ENCODE data around the gene ELL2. TPM values are rescaled to one million over a fixed set of nuclear protein-coding genes. Genes with fewer than 3 reads are reported as not detected.

The ELL2 gene
- total RNA-seq, 3 donors from 2014 or later (not counting 1 experiment from before 2014, with no cell fraction given): 52.8 to 78.2 (median 69.4) TPM

DNA sequence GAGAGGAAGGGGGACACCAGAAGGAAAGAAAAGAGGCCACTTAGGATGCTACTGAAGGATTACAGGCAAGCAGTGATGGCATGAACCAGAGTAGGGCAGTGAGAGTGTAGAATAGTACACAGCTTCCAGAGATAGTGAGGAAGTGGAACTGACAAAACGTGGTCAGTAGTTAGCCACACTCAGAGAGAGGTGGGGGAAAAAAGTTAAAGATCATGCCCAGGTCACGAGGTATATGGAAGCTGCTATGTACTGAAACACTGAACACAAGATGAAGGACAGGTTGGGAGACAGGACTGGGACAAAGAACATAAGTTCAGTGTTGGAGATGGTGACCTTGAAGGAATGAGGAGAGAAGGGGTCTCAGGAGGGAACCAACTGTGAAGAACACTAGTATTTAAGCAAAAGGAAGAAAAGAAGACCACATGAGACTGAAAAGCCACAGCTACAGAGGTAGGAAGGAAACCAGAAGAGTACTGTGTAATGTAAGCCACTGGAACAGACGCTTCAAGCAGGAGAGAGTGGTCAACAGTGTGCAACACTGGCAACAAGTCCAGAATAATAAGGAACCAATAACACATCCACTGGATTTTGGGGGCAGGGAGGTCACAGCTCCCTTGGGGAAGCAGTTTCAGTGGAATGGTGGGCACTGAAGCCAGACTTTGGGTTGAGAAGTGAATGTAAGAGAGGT is 45.5 kb downstream of the ELL2 start:
- Mint-ChIP-seq H3K36me3 (no peaks in the 10 kb centered on the region), H3K4me3 (peak overlapping the region; percentile 26), H3K9me3 (no peaks in the 10 kb centered on the region), H3K4me1 (peaks cover 21 to 27% of the 10 kb centered on the region in 2 donors), H3K27me3 (ENCODE audit: low read depth in 2 of 2) (no peaks in the 10 kb centered on the region), H3K27ac (peak overlapping the region in 1 of 2 donors; percentile 70)
- H3K27ac ChIP-seq (ENCODE audit: low read length): no peak overlapping the region
- peaks cover 8% of the 10 kb centered on the region for H3K4me1 ChIP-seq (ENCODE audit: control insufficient read depth, insufficient read depth, low read length)
- ATAC-seq (peak; percentile 65 to 76 (median 73)), DNase-seq (no peak)
- intact Hi-C loops (cut with micrococcal nuclease): no loop called here
- no peak overlapping the region for H3K4me3 ChIP-seq (ENCODE audit: low read length)
- TF ChIP-seq, protein P1, sequence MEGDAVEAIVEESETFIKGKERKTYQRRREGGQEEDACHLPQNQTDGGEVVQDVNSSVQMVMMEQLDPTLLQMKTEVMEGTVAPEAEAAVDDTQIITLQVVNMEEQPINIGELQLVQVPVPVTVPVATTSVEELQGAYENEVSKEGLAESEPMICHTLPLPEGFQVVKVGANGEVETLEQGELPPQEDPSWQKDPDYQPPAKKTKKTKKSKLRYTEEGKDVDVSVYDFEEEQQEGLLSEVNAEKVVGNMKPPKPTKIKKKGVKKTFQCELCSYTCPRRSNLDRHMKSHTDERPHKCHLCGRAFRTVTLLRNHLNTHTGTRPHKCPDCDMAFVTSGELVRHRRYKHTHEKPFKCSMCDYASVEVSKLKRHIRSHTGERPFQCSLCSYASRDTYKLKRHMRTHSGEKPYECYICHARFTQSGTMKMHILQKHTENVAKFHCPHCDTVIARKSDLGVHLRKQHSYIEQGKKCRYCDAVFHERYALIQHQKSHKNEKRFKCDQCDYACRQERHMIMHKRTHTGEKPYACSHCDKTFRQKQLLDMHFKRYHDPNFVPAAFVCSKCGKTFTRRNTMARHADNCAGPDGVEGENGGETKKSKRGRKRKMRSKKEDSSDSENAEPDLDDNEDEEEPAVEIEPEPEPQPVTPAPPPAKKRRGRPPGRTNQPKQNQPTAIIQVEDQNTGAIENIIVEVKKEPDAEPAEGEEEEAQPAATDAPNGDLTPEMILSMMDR (IDR thresholded peaks at IDR 0.05): no peak
- H3K36me3 ChIP-seq (ENCODE audit: control insufficient read depth, insufficient read depth, low read length): no peaks in the 10 kb centered on the region
- H3K9me3 ChIP-seq (ENCODE audit: control insufficient read depth, insufficient read depth, low read length): no peaks in the 10 kb centered on the region
- WGBS (ENCODE audit: insufficient coverage): 11% methylated on average over 3 of the region's 3 CpGs
- H3K27me3 ChIP-seq (ENCODE audit: control insufficient read depth, insufficient read depth, low read length): no peaks in the 10 kb centered on the region

DNA sequence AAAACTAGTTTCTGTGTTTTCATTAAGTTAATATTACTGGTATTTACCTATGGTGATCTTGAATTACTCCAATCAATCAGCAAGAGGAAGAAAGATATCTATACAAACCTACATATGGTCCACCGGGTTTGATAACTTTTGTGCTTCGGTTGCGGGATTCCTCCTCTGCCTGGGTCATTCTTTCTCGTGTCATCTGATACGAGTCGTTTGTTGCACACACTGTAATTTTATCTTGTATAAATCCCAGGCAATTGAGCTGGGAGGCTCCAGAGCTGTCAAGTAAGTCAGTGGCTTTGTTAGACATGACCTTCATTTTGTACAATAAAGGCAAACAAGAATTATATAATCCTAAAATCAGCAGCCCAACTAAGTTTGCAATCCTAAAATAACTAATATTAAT is 48.0 kb downstream of the ELL2 start:
- intact Hi-C loops (cut with micrococcal nuclease): no loop called here
- H3K36me3 Mint-ChIP-seq: no peaks in the 10 kb centered on the region
- Histone ChIP-seq H3K4me3 (ENCODE audit: low read length) (no peak overlapping the region), H3K27me3 (ENCODE audit: control insufficient read depth, insufficient read depth, low read length) (no peaks in the 10 kb centered on the region), H3K36me3 (ENCODE audit: control insufficient read depth, insufficient read depth, low read length) (no peaks in the 10 kb centered on the region), H3K4me1 (ENCODE audit: control insufficient read depth, insufficient read depth, low read length) (peaks cover 8% of the 10 kb centered on the region), H3K9me3 (ENCODE audit: control insufficient read depth, insufficient read depth, low read length) (no peaks in the 10 kb centered on the region), H3K27ac (ENCODE audit: low read length) (no peak overlapping the region)
- no peak overlapping the region for H3K4me3 Mint-ChIP-seq
- H3K4me1 Mint-ChIP-seq: peaks cover 21 to 34% of the 10 kb centered on the region in 2 donors
- no peak overlapping the region for H3K27ac Mint-ChIP-seq
- no peak for DNase-seq
- TF ChIP-seq, protein P1 (IDR thresholded peaks at IDR 0.05): no peak
- no peak for ATAC-seq
- no peaks in the 10 kb centered on the region for H3K9me3 Mint-ChIP-seq
- H3K27me3 Mint-ChIP-seq (ENCODE audit: low read depth in 2 of 2): no peaks in the 10 kb centered on the region
- WGBS (ENCODE audit: insufficient coverage): over 99% methylated on average over 6 of the region's 6 CpGs

DNA sequence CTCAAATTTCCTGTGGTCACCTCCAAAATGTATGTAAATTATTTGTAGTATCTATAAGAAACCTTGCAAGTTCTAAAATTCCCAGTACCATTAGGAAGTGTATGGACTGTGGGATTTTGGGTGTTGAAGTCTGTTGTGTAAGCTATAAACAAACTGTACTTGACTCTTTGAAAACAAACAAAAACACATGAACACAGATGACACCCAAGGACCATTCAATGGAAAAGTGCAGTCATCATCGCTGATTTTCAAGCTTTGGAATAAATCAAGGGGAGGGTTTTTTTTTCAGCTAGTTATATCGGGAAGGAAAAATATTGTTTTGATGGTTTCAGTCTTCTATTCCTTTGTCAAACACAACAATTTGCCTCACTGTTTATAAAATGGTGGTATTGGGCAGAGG is 49.6 kb downstream of the ELL2 start:
- TF ChIP-seq, protein P1 (IDR thresholded peaks at IDR 0.05): no peak
- no CpG with 5 or more reads among the region's 2 CpGs for WGBS (ENCODE audit: insufficient coverage)
- H3K9me3 ChIP-seq (ENCODE audit: control insufficient read depth, insufficient read depth, low read length): no peaks in the 10 kb centered on the region
- no peak overlapping the region for H3K4me3 Mint-ChIP-seq
- no peak for ATAC-seq
- no peaks in the 10 kb centered on the region for H3K27me3 Mint-ChIP-seq (ENCODE audit: low read depth in 2 of 2)
- H3K36me3 Mint-ChIP-seq: no peaks in the 10 kb centered on the region
- no peaks in the 10 kb centered on the region for H3K36me3 ChIP-seq (ENCODE audit: control insufficient read depth, insufficient read depth, low read length)
- no peak overlapping the region for H3K27ac ChIP-seq (ENCODE audit: low read length)
- DNase-seq: no peak
- no peak overlapping the region for H3K27ac Mint-ChIP-seq
- peaks cover 16% of the 10 kb centered on the region for H3K4me1 ChIP-seq (ENCODE audit: control insufficient read depth, insufficient read depth, low read length)
- H3K4me3 ChIP-seq (ENCODE audit: low read length): no peak overlapping the region
- peaks cover 34 to 45% of the 10 kb centered on the region in 2 donors for H3K4me1 Mint-ChIP-seq
- no peaks in the 10 kb centered on the region for H3K9me3 Mint-ChIP-seq
- no peaks in the 10 kb centered on the region for H3K27me3 ChIP-seq (ENCODE audit: control insufficient read depth, insufficient read depth, low read length)
- intact Hi-C loops (cut with micrococcal nuclease): no loop called here

DNA sequence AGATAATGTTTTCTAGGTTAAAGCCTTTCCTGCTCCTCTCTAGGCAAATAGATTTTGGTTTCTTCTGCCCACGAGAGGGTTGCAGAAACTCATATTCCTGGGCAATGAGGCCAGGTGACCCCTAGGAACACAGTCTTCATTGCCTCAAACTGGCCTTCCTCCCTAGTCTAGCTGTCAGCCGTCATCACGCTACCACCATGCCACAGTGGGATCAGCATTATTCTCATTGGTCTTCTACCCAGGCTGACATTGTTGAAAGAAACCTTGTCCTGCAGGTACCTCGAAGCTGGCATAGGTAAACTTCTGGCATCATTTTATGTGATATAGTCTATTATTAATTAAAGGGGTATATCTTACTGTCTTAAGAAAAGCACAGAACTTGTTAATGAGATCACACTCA is 51.1 kb downstream of the ELL2 start:
- 97% methylated on average over 3 of the region's 4 CpGs for WGBS (ENCODE audit: insufficient coverage)

More for the DNA sequence above, 51.1 kb downstream of the ELL2 start:
- TF ChIP-seq, protein P1 (IDR thresholded peaks at IDR 0.05): no peak
- Histone ChIP-seq H3K36me3 (ENCODE audit: control insufficient read depth, insufficient read depth, low read length) (no peaks in the 10 kb centered on the region), H3K27ac (ENCODE audit: low read length) (no peak overlapping the region), H3K4me3 (ENCODE audit: low read length) (no peak overlapping the region), H3K27me3 (ENCODE audit: control insufficient read depth, insufficient read depth, low read length) (no peaks in the 10 kb centered on the region), H3K9me3 (ENCODE audit: control insufficient read depth, insufficient read depth, low read length) (no peaks in the 10 kb centered on the region), H3K4me1 (ENCODE audit: control insufficient read depth, insufficient read depth, low read length) (peaks cover 14% of the 10 kb centered on the region)
- no peak overlapping the region for H3K27ac Mint-ChIP-seq
- peaks cover 28 to 32% of the 10 kb centered on the region in 2 donors for H3K4me1 Mint-ChIP-seq
- DNase-seq (no peak), ATAC-seq (no peak)
- no peak overlapping the region for H3K4me3 Mint-ChIP-seq
- intact Hi-C loops (cut with micrococcal nuclease): no loop called here
- H3K36me3 Mint-ChIP-seq: peaks cover 3% of the 10 kb centered on the region
- H3K9me3 Mint-ChIP-seq: no peaks in the 10 kb centered on the region
- peaks cover 0 to 2% of the 10 kb centered on the region in 2 donors for H3K27me3 Mint-ChIP-seq (ENCODE audit: low read depth in 2 of 2)

Measured in natural killer cell (primary cell).